ENCODE results near the gene INMT.

- TF ChIP-seq CTCF (IDR thresholded peaks at IDR 0.05), result no peak
- TF ChIP-seq RCOR1 (IDR thresholded peaks at IDR 0.05; ENCODE audit: low read length), result no peak
- no peak for TF ChIP-seq GATA2 (CRISPR knock-in tag; IDR thresholded peaks at IDR 0.05)
- no peak for TF ChIP-seq JUND (IDR thresholded peaks at IDR 0.05)
- TF ChIP-seq RFX5 (IDR thresholded peaks at IDR 0.05; ENCODE audit: low read length), result no peak
- no peak for TF ChIP-seq RXRA (IDR thresholded peaks at IDR 0.05; ENCODE audit: borderline replicate concordance, low read depth)
Measured at GRCh38 chr7:30799976-30800661, 48.2 kb downstream of the INMT start.

Measured in SK-N-SH (cell line).